H1 (cell line): ENCODE measurements around the gene VPS26A. TPM values are rescaled to one million over a fixed set of nuclear protein-coding genes. Genes with fewer than 3 reads are reported as not detected.

Experiments used
- ATF2 ChIP-seq: IDR thresholded peaks from 2 replicates; pipeline ENCODE4 v1.6.1; 2012; ENCODE audit warnings: low read length, inconsistent platforms
- BCL11A ChIP-seq, 2 experiments: IDR thresholded peaks; one replicate each; pipeline ENCODE4 v1.6.1; 2011; ENCODE audit warnings: low read depth in 2 of 2, low read length in 2 of 2, mild to moderate bottlenecking in 2 of 2
- CHD1 ChIP-seq: IDR thresholded peaks from 2 replicates; pipeline ENCODE4 v1.6.1; 2012; ENCODE audit warnings: low read depth, low read length, improper control_type of control experiment
- EGR1 ChIP-seq: IDR thresholded peaks from 2 replicates; pipeline ENCODE4 v1.6.1; 2011; ENCODE audit warnings: low read depth, low read length, borderline replicate concordance
- GABPA ChIP-seq: IDR thresholded peaks from 2 replicates; pipeline ENCODE4 v1.6.1; 2011; ENCODE audit warnings: mild to moderate bottlenecking, low read length, moderate library complexity, borderline replicate concordance; ENCODE audit not compliant: insufficient read depth
- HDAC6 ChIP-seq: IDR thresholded peaks from one replicate; pipeline ENCODE4 v1.7.1; 2012; ENCODE audit warnings: low read depth, mild to moderate bottlenecking, inconsistent platforms, low read length, moderate library complexity
- NRF1 ChIP-seq: IDR thresholded peaks from 2 replicates; pipeline ENCODE4 v1.6.1; 2011; ENCODE audit warnings: mild to moderate bottlenecking, low read depth, low read length, improper control_type of control experiment
- POLR2A ChIP-seq, 2 experiments: IDR thresholded peaks; 1 replicate in 1 of 2; 2 replicates in 1 of 2; pipeline ENCODE4 v1.6.1; 2011; ENCODE audit warnings: low read depth in 2 of 2, low read length in 2 of 2, mild to moderate bottlenecking in 2 of 2; ENCODE audit errors: control extremely low read depth in 1 of 2
- TAF1 ChIP-seq: IDR thresholded peaks from 2 replicates; pipeline ENCODE4 v1.6.1; 2011; ENCODE audit warnings: mild to moderate bottlenecking, low read depth, low read length
- TAF7 ChIP-seq: optimal IDR thresholded peaks from 2 replicates; pipeline ENCODE3; 2011; ENCODE audit warnings: low read depth, mild to moderate bottlenecking, inconsistent platforms, low read length, moderate library complexity, borderline replicate concordance
- polyA plus RNA-seq, 7 experiments: library from polyadenylated mRNA; depleted of rRNA in 3 of 7; stranded (reverse) in 5 of 7; unstranded in 2 of 7; fragments of >200 nt in 5 of 7; fragments of 200-250 nt in 2 of 7; gene quantifications; 1 replicate in 5 of 7; 2 replicates in 1 of 7; 4 replicates in 1 of 7; pipeline versions ENCODE4 v1.2.1 to v1.2.3, GENCODE V29; 2011 to 2013; ENCODE audit warnings: missing spikeins in 2 of 7, mixed read lengths in 2 of 7
- total RNA-seq: library from RNA; stranded (reverse); fragmentation: NEBNext Ultra II Directional; extraction: Animal tissue kit (Norgen Biotek cat#: 25700); gene quantifications from 2 replicates; pipeline ENCODE4 v1.2.1, GENCODE V29; 2021
- TF ChIP-seq, protein P1 (sequence below): IDR thresholded peaks from 2 replicates; pipeline ENCODE4 v1.6.1; 2011; ENCODE audit warnings: low read length, improper control_type of control experiment

VPS26A gene
- total and polyA plus RNA-seq, 2 of the 8 experiments (the other 6 are each of a cell fraction or from before 2014, with no cell fraction given): 10.7 to 44.8 TPM

DNA sequence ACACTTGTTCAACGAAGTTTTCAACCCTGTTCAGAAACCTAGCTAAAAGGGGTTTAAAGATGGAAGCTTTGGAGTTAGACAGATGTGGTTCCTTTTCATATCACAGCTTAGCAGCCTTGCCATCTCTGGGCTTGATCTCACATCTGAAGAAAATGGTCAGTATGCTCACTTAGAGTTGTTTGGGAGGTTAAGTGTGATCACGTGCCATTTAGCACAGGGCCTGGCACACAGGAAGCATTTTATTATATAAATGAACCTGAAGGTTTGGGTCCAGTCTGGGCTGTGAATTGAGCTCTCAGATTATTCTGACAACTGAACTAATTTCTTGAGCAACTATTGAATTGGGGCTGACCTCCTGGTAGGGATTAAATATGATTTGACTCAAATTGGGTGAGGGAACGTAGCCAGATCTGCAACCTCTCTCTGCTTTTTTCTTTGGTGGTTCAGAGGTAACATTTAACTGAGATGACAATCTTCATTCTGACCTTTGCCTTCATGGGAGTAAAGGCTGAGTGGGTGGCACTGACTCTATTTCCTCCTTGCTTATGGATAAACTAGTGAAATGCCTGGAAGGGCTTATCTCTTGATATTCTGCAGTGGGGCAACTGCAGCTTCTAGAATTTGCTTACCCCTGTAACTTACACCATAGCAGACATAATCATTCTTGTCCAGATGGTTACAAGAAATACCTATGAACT lies 86.0 kb downstream of the VPS26A start (continued):
- TF ChIP-seq TAF7: no peak
- no peak for TF ChIP-seq HDAC6
- TF ChIP-seq BCL11A (IDR thresholded peaks at IDR 0.05; ENCODE audit: low read depth in 2 of 2, low read length in 2 of 2): no peak
- TF ChIP-seq GABPA: no peak
- no peak for TF ChIP-seq NRF1
- TF ChIP-seq, protein P1, sequence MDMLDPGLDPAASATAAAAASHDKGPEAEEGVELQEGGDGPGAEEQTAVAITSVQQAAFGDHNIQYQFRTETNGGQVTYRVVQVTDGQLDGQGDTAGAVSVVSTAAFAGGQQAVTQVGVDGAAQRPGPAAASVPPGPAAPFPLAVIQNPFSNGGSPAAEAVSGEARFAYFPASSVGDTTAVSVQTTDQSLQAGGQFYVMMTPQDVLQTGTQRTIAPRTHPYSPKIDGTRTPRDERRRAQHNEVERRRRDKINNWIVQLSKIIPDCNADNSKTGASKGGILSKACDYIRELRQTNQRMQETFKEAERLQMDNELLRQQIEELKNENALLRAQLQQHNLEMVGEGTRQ: no peak
- TF ChIP-seq TAF1: no peak
- no peak for TF ChIP-seq EGR1
- no peak for TF ChIP-seq CHD1
- TF ChIP-seq POLR2A (IDR thresholded peaks at IDR 0.05; ENCODE audit: control extremely low read depth in 1 of 2, low read depth in 2 of 2, low read length in 2 of 2): no peak
- no peak for TF ChIP-seq ATF2
